ENCODE measurements around the gene RBM14.
"Not testable (repeated sequence)": the region's sequence is repeated elsewhere in the genome, so short reads cannot be mapped to it uniquely, and the experiment has no call there.

The RBM14 gene

GRCh38 chr11:66600219-66600618 is 16.2 kb upstream of the RBM14 start:
- no peak for DNase-seq (ENCODE audit: low read depth)
- TF ChIP-seq, protein P1, sequence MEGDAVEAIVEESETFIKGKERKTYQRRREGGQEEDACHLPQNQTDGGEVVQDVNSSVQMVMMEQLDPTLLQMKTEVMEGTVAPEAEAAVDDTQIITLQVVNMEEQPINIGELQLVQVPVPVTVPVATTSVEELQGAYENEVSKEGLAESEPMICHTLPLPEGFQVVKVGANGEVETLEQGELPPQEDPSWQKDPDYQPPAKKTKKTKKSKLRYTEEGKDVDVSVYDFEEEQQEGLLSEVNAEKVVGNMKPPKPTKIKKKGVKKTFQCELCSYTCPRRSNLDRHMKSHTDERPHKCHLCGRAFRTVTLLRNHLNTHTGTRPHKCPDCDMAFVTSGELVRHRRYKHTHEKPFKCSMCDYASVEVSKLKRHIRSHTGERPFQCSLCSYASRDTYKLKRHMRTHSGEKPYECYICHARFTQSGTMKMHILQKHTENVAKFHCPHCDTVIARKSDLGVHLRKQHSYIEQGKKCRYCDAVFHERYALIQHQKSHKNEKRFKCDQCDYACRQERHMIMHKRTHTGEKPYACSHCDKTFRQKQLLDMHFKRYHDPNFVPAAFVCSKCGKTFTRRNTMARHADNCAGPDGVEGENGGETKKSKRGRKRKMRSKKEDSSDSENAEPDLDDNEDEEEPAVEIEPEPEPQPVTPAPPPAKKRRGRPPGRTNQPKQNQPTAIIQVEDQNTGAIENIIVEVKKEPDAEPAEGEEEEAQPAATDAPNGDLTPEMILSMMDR (conservative IDR thresholded peaks at IDR 0.05; ENCODE audit: control insufficient read depth, insufficient read depth, low read depth, low read length), result no peak
- no peak overlapping the region for H3K4me3 ChIP-seq (ENCODE audit: control insufficient read depth, low read depth, low read length)

DNA sequence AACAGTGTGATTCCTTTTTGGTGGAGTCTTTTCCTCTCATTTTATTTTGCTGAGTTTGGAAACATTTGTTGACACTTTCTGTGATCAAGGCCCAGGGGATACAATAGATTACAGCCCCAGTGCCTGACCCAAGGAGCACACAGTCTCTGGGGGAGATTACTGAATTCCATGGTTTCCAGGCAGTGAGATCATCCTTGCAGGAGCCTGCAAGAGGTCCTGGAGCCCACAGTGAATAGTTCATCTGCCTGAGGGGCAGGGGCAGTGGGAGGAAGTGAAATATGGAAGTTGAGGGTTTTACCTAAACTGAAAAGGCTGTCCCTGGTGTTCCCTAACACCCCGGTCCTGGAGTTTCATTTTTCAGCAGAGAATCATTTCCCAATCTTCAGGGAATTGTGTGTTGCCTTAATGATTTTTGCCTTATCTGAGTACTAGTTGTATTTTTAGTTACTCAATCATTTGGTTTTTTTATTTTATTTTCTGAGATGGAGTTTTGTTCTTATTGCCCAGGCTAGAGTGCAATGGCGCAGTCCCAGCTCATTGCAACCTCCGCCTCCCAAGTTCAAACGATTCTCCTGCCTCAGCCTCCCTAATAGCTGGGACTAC is 15.7 kb upstream of the RBM14 start:
- DNase-seq (ENCODE audit: low read depth), result peak; percentile 45
- TF ChIP-seq, protein P1 (conservative IDR thresholded peaks at IDR 0.05; ENCODE audit: control insufficient read depth, insufficient read depth, low read depth, low read length), result no peak

DNA sequence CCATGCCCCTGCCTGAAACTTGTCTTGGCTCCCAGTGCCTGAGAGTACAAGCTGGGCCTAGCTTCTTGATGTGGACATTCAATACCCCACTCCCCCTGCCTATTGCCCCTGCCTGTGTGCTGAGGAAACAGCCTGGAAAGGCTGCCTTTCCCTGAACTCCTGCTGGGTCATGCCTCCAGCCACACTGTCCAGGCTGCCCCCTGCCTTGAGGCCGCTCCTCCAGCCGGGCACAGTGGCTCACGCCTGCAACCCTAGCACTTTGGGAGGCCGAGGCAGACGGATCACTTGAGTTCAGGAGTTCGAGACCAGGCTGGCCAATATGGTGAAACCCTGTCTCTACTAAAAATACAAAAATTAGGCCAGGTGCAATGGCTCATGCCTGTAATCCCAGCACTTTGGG is 13.4 kb upstream of the RBM14 start:
- H3K4me3 ChIP-seq (ENCODE audit: control insufficient read depth, low read depth, low read length), result no peak overlapping the region
- TF ChIP-seq, protein P1 (conservative IDR thresholded peaks at IDR 0.05; ENCODE audit: control insufficient read depth, insufficient read depth, low read depth, low read length), result no peak
- DNase-seq (ENCODE audit: low read depth), result no peak

More for the DNA sequence above, 15.7 kb upstream of the RBM14 start:
- H3K4me3 ChIP-seq (ENCODE audit: control insufficient read depth, low read depth, low read length), result no peak overlapping the region

- H3K4me3 ChIP-seq (ENCODE audit: control insufficient read depth, low read depth, low read length), result no peak overlapping the region
- DNase-seq (ENCODE audit: low read depth), result no peak
- TF ChIP-seq, protein P1 (conservative IDR thresholded peaks at IDR 0.05; ENCODE audit: control insufficient read depth, insufficient read depth, low read depth, low read length), result no peak
Observed at GRCh38 chr11:66604155-66604554, 12.3 kb upstream of the RBM14 start.

GRCh38 chr11:66606608-66607007 is 9.8 kb upstream of the RBM14 start:
- H3K4me3 ChIP-seq (ENCODE audit: control insufficient read depth, low read depth, low read length); DNase-seq (ENCODE audit: low read depth): not testable (repeated sequence)

DNA sequence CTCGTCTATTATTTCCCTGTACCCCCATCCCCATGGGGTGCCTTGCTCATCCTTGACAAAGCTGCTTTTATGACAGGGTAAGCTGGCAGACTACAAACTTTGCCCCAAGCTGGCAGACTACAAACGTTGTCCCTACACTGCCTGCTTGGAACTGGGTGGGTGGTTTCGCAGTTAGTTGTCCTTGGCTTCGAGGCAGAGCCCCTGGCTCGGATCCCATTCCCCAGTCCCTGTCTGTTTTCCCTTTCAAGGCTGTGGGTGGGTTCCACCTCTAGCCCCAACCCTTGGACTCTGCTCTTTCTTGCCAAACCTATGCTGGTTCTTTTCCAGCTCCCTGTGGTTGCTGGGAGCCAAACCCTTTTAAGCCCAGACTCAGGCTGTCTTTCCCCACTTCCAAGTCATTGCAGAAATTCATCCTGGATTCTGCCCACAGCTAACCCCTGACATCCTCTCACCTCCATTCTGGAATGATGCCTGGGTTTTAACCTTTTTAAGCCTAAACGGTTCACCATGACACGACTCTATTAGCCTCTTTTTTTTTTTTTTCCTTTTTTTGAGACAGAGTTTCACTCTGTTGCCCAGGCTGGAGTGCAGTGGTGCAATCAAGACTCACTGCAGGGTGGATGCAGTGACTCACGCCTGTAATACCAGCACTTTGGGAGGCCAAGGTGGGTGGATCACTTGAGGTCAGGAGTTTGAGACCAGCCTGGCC is 9.2 kb upstream of the RBM14 start:
- DNase-seq (ENCODE audit: low read depth), result peak; percentile 91
- TF ChIP-seq, protein P1 (conservative IDR thresholded peaks at IDR 0.05; ENCODE audit: control insufficient read depth, insufficient read depth, low read depth, low read length), result no peak
- H3K4me3 ChIP-seq (ENCODE audit: control insufficient read depth, low read depth, low read length), result no peak overlapping the region

GRCh38 chr11:66609721-66610617 is 6.5 kb upstream of the RBM14 start:
- DNase-seq (ENCODE audit: low read depth), result no peak
- TF ChIP-seq, protein P1 (conservative IDR thresholded peaks at IDR 0.05; ENCODE audit: control insufficient read depth, insufficient read depth, low read depth, low read length), result no peak
- no peak overlapping the region for H3K4me3 ChIP-seq (ENCODE audit: control insufficient read depth, low read depth, low read length)
